ENCODE data around the gene OSBPL6.
"Not testable (repeated sequence)": the region's sequence is repeated elsewhere in the genome, so short reads cannot be mapped to it uniquely, and the experiment has no call there.

The OSBPL6 gene

DNA sequence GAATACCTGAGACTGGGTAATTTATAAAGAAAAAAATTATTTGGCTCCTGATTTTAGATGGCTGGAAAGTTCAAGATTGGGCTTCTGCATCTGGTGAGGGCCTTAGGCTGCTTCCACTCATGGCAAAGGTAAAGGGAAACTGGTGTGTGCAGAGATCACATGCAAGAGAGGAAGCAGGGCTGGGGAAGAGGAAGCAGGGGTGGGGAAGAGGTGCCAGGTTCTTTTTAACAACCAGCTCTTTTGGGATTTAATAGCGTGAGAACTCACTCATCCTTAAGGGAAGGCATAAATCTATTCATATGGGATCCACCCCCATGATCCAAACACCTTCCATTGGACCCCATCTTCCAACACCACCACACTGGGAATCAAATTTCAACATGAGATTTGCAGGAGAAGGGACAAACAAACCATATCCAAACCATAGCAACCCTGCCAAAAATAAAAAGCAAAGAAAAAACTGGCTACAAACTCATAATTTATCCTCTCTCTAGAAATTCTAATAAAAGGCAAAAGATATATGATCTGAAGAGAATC, 226.2 kb downstream of the OSBPL6 start:
- TF ChIP-seq, protein P1, sequence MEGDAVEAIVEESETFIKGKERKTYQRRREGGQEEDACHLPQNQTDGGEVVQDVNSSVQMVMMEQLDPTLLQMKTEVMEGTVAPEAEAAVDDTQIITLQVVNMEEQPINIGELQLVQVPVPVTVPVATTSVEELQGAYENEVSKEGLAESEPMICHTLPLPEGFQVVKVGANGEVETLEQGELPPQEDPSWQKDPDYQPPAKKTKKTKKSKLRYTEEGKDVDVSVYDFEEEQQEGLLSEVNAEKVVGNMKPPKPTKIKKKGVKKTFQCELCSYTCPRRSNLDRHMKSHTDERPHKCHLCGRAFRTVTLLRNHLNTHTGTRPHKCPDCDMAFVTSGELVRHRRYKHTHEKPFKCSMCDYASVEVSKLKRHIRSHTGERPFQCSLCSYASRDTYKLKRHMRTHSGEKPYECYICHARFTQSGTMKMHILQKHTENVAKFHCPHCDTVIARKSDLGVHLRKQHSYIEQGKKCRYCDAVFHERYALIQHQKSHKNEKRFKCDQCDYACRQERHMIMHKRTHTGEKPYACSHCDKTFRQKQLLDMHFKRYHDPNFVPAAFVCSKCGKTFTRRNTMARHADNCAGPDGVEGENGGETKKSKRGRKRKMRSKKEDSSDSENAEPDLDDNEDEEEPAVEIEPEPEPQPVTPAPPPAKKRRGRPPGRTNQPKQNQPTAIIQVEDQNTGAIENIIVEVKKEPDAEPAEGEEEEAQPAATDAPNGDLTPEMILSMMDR (IDR thresholded peaks at IDR 0.05), result no peak
- TF ChIP-seq ZFX (IDR thresholded peaks at IDR 0.05; ENCODE audit: borderline replicate concordance), result no peak
- no peak overlapping the region for H3K27ac ChIP-seq

DNA sequence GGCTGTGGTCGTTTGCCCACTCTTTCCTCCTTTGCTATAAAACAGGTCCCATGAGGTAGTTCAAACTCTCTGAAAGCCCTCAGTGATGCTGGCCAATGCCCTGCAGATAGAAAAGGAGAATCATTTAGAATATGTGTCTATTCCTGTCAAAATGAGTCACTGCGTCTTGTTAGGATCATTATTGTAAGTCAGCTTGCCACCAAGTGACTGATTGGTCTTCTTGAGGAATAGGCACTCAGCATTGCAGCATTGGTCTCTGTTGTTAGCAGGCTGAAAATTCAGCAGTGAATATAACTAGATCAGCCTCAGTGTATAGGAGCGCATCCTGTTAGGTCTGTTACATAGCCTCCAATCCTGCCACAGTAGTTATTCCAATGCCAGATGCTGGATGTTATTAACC, 227.8 kb downstream of the OSBPL6 start:
- TF ChIP-seq ZFX (IDR thresholded peaks at IDR 0.05; ENCODE audit: borderline replicate concordance), result no peak
- TF ChIP-seq, protein P1 (IDR thresholded peaks at IDR 0.05), result no peak
- no peak overlapping the region for H3K27ac ChIP-seq

DNA sequence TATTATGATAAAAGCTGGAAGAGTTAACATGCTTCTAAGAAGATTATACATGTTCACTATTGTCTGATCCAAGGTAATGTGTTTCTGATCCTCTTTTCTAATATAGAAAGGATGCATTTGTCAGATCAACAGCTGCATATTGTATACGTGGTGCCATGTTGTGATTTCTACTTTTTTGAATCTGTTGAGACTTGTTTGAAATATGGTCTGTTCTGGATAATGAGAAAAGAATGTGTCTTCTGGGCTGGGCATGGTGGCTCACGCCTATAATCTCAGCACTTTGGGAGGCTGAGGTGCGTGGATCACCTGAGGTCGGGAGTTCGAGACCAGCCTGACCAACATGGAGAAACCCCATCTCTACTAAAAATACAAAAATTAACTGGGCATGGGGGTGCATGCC, 229.4 kb downstream of the OSBPL6 start:
- H3K27ac ChIP-seq, result not testable (repeated sequence)

DNA sequence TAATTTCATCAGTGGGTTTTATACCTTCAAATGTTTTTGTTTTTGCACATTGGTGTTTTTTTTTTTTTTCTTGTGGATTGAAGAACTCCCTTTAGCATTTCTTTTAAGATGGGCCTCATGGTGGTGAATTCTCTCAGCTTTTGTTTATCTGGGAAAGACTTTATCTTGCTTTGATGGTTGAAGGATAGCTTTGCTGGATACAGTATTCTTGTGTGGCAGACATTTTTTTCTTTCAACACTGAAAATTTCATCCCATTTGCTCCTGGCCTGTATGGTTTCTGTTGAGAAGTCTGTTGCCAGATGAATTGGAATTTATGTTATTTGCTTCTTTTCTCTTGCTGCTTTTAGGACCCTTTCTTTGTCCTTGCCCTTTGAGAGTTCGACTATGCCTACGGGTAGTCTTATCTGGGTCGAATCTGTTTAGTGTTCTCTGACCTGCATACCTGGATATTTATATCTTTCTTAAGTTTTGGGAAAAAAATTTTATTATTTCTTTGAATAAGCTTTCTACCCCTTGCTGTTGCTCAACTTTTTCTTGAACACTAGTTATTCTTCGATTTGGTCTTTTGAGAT, 231.0 kb downstream of the OSBPL6 start:
- TF ChIP-seq, protein P1 (IDR thresholded peaks at IDR 0.05), result no peak
- no peak for TF ChIP-seq ZFX (IDR thresholded peaks at IDR 0.05; ENCODE audit: borderline replicate concordance)
- no peak overlapping the region for H3K27ac ChIP-seq

DNA sequence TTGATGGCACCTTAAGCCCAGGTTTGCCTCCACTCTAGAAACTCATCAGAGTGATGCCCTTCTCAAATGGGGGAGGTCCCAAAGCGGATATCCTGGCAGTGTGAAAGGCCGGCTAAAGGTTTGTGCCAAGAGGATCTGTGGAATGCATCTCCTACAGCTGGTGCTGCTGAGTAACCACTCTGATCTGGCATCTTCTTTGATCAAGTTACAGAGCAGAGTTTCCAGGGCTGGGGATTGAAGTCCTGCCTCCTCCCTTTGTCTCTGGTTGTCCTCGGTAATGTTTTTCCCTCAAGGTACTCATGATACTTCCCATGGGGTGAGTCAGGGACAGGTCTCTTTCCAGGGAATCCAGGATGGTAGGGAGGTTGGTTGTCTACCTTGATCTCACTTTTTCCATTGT, 232.1 kb downstream of the OSBPL6 start:
- TF ChIP-seq, protein P1 (IDR thresholded peaks at IDR 0.05), result no peak
- no peak for TF ChIP-seq ZFX (IDR thresholded peaks at IDR 0.05; ENCODE audit: borderline replicate concordance)
- no peak overlapping the region for H3K27ac ChIP-seq

DNA sequence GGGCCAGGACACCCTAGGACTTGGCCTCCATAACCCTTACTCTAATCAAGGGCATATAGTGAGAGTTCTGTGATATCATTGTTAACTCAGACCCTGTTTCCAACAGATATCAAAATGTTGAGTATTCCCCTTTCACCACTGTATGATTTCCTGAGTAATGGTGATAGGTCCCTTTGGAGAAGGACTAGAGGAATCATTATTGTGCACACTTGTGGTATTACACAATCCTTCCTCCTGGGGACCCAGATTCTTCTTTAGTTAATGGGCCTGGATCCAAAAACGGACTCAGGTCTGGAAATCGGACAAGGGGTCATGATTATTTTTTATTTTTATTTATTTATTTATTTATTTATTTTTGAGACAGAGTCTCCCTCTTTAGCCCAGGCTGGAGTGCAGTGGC, 233.1 kb downstream of the OSBPL6 start:
- TF ChIP-seq, protein P1 (IDR thresholded peaks at IDR 0.05), result no peak
- H3K27ac ChIP-seq, result no peak overlapping the region

DNA sequence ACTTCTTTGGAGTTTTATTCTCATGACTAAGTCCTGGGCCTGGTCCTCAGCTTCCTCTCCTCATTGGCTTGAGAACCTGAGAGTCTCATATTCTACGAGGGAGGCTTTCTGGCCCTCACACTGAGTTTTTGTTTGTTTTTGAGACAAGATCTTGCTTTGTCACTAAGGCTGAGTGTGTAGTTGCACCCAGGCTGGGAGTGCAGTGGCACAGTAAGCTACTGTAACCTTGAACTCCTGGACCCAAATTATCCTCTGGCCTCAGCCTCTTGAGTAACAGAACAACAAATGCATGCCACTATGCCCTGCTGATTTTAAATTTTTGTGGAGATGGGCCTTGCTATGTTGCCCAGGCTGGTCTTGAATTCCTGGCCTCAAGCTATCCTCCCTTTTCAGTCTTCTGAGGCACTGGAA, 234.1 kb downstream of the OSBPL6 start:
- no peak overlapping the region for H3K27ac ChIP-seq
- TF ChIP-seq, protein P1 (IDR thresholded peaks at IDR 0.05), result no peak
- no peak for TF ChIP-seq ZFX (IDR thresholded peaks at IDR 0.05; ENCODE audit: borderline replicate concordance)

DNA sequence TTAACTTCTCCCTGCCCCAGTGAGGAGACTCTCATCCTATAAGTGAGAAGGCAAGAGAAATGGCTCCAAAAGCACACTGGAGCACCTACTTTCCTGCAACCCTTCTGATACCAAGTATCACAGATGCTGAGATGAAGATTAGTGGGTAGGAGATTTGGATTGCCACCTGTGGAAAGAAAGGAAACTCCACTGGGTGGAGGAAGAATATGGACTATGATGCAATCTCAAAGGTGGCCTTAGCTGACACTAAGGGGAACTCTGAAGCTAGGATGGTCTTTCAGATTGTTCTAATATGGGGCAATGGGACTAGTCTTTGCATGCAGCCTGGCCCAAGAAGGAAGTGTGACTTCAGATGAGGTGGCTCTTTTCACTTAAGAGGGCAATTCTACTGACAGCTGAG, 235.0 kb downstream of the OSBPL6 start:
- H3K27ac ChIP-seq, result no peak overlapping the region
- TF ChIP-seq ZFX (IDR thresholded peaks at IDR 0.05; ENCODE audit: borderline replicate concordance), result no peak
- TF ChIP-seq, protein P1 (IDR thresholded peaks at IDR 0.05), result no peak

Measured in 22Rv1 (cell line).